ENCODE data around the gene GJA4. TPM values are rescaled to one million over a fixed set of nuclear protein-coding genes. Genes with fewer than 3 reads are reported as not detected.
"Not testable (repeated sequence)": the region's sequence is repeated elsewhere in the genome, so short reads cannot be mapped to it uniquely, and the experiment has no call there.

Gene GJA4
- total RNA-seq, 1 experiment from 2014 or later, result not detected

GRCh38 chr1:34771573-34772371 is 21.0 kb upstream of the GJA4 start:
- Histone ChIP-seq H3K4me3 (ENCODE audit: low read depth, low read length, poor library complexity, severe bottlenecking) (no peak overlapping the region), H3K4me1 (ENCODE audit: insufficient read depth, low read length, poor library complexity, severe bottlenecking) (no peaks in the 10 kb centered on the region), H3K27me3 (replicated peaks; ENCODE audit: insufficient read depth, low read depth, low read length, poor library complexity) (no peaks in the 10 kb centered on the region), H3K36me3 (ENCODE audit: insufficient read depth, low read length, poor library complexity, severe bottlenecking) (no peaks in the 10 kb centered on the region), H3K9me3 (ENCODE audit: low read depth, low read length, poor library complexity, severe bottlenecking) (no peaks in the 10 kb centered on the region), H3K27ac (ENCODE audit: low read depth, low read length, poor library complexity, severe bottlenecking) (no peak overlapping the region)
- intact Hi-C loops (cut with micrococcal nuclease; ENCODE audit: unreplicated experiment), result no loop called here
- BruUV-seq (replicated peaks), result no TSS peak
- ChIA-PET CTCF (no interaction called here), POLR2A (ENCODE audit: low non-redundant PET) (interaction anchor here (0.7 kb wide), 1 partner anchor 557 kb away, joined by 7 read pairs; no protein-coding TSS in a partner anchor)
- TF ChIP-seq CTCF (conservative IDR thresholded peaks at IDR 0.05; ENCODE audit: low read depth, low read length) (no peak), EZH2 (IDR thresholded peaks at IDR 0.05; ENCODE audit: borderline replicate concordance, low read depth, low read length, poor library complexity, severe bottlenecking) (no peak)
- DNase-seq (ENCODE audit: low spot score), result no peak

- DNase-seq (ENCODE audit: low spot score); BruUV-seq (replicated peaks); H3K27ac ChIP-seq (ENCODE audit: low read depth, low read length, poor library complexity, severe bottlenecking); POLR2A ChIA-PET (ENCODE audit: low non-redundant PET); intact Hi-C loops (cut with micrococcal nuclease; ENCODE audit: unreplicated experiment); H3K9me3 ChIP-seq (ENCODE audit: low read depth, low read length, poor library complexity, severe bottlenecking); H3K4me1 ChIP-seq (ENCODE audit: insufficient read depth, low read length, poor library complexity, severe bottlenecking); H3K4me3 ChIP-seq (ENCODE audit: low read depth, low read length, poor library complexity, severe bottlenecking); H3K27me3 ChIP-seq (replicated peaks; ENCODE audit: insufficient read depth, low read depth, low read length, poor library complexity); H3K36me3 ChIP-seq (ENCODE audit: insufficient read depth, low read length, poor library complexity, severe bottlenecking); CTCF ChIA-PET: not testable (repeated sequence)
Observed at GRCh38 chr1:34773114-34773513, 19.7 kb upstream of the GJA4 start.

GRCh38 chr1:34774957-34775356 is 17.8 kb upstream of the GJA4 start:
- ChIA-PET CTCF (no interaction called here), POLR2A (ENCODE audit: low non-redundant PET) (no interaction called here)
- no peak for TF ChIP-seq CTCF (conservative IDR thresholded peaks at IDR 0.05; ENCODE audit: low read depth, low read length)
- no peak for TF ChIP-seq EZH2 (IDR thresholded peaks at IDR 0.05; ENCODE audit: borderline replicate concordance, low read depth, low read length, poor library complexity, severe bottlenecking)
- DNase-seq (ENCODE audit: low spot score), result no peak
- H3K36me3 ChIP-seq (ENCODE audit: insufficient read depth, low read length, poor library complexity, severe bottlenecking), result no peaks in the 10 kb centered on the region
- H3K27ac ChIP-seq (ENCODE audit: low read depth, low read length, poor library complexity, severe bottlenecking), result no peak overlapping the region
- peaks cover 10% of the 10 kb centered on the region for H3K27me3 ChIP-seq (replicated peaks; ENCODE audit: insufficient read depth, low read depth, low read length, poor library complexity)
- H3K9me3 ChIP-seq (ENCODE audit: low read depth, low read length, poor library complexity, severe bottlenecking), result no peaks in the 10 kb centered on the region
- BruUV-seq (replicated peaks), result no TSS peak
- intact Hi-C loops (cut with micrococcal nuclease; ENCODE audit: unreplicated experiment), result no loop called here
- no peaks in the 10 kb centered on the region for H3K4me1 ChIP-seq (ENCODE audit: insufficient read depth, low read length, poor library complexity, severe bottlenecking)
- no peak overlapping the region for H3K4me3 ChIP-seq (ENCODE audit: low read depth, low read length, poor library complexity, severe bottlenecking)

GRCh38 chr1:34776911-34777310 is 15.9 kb upstream of the GJA4 start:
- Histone ChIP-seq H3K27me3 (replicated peaks; ENCODE audit: insufficient read depth, low read depth, low read length, poor library complexity) (peaks cover 29% of the 10 kb centered on the region), H3K36me3 (ENCODE audit: insufficient read depth, low read length, poor library complexity, severe bottlenecking) (no peaks in the 10 kb centered on the region), H3K9me3 (ENCODE audit: low read depth, low read length, poor library complexity, severe bottlenecking) (no peaks in the 10 kb centered on the region), H3K27ac (ENCODE audit: low read depth, low read length, poor library complexity, severe bottlenecking) (no peak overlapping the region), H3K4me3 (ENCODE audit: low read depth, low read length, poor library complexity, severe bottlenecking) (no peak overlapping the region), H3K4me1 (ENCODE audit: insufficient read depth, low read length, poor library complexity, severe bottlenecking) (no peaks in the 10 kb centered on the region)
- DNase-seq (ENCODE audit: low spot score), result no peak
- intact Hi-C loops (cut with micrococcal nuclease; ENCODE audit: unreplicated experiment), result no loop called here
- no TSS peak for BruUV-seq (replicated peaks)
- CTCF ChIA-PET, result no interaction called here
- TF ChIP-seq CTCF (conservative IDR thresholded peaks at IDR 0.05; ENCODE audit: low read depth, low read length) (no peak), EZH2 (IDR thresholded peaks at IDR 0.05; ENCODE audit: borderline replicate concordance, low read depth, low read length, poor library complexity, severe bottlenecking) (no peak)
- POLR2A ChIA-PET (ENCODE audit: low non-redundant PET), result no interaction called here

Measured in A673 (cell line).